NCI-H446 treated with DMSO at 0.1 percent for 48 hours (cell line): ENCODE data around the gene LTF.

ENCODE experiments used
- DNase-seq: peaks from one replicate; lab custom pipeline; 2025; lab: John Stamatoyannopoulos, UW

Gene LTF

GRCh38 chr3:46490338-46491084, 25.8 kb upstream of the LTF start:
- DNase-seq, result no peak

DNA sequence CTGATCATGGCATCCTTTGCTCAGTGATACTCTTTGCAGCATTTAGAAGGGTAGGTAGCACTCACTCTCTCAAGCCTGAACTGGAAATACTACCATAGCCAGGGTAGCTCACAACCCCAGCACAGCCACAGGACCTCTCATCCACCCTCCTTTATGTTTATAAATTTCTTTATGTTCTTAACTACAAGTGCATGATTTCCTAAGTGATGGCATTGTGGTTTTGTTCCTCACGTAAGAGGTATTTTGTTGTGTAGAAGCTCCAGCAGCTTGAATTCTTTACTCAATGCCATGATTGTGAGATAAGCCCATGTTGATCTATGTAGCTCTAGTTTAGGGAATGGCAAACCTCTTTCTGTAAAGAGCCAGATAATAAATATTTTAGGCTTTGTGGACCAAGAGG, 25.2 kb upstream of the LTF start:
- DNase-seq, result no peak

DNA sequence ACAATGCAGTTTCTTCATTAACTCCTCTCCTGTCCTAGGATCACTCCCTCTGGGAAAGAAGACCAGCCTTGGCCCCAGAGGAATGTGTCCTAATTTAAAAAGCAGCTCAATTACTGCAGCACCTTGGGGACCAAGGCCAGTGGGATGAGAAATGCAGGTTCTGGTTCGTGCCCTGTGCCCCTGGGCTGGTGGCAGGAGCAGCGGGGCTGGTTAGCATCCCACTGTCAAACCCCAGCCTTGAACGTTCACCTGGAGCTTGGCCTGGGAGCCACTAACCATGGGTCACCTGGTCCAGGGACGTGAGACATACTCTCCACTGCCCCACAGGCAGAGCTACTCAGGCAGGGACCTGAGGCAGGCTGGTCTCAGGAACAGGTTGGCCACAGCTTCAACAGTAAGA, 24.7 kb upstream of the LTF start:
- no peak for DNase-seq

- no peak for DNase-seq
Measured at GRCh38 chr3:46488735-46489361, 24.1 kb upstream of the LTF start.

DNA sequence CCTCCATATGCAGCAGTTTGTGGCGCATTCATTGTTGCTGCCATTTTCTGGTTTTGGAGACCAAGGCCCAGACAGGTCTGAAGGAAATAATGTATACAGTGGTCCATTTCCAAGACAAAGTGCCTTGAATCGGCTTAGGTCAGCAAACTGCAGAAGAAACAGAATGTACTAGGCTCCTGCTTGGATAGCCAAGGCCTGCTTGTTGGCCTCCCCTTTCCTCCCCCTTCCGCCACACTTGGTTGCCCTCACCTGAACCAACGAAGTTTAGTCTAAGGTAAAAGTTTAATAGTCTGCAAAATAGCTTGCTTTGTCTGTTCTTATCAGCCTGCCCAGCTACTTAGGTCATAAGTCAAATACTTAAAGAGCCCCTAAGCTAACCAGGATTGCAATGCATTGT, 21.1 kb upstream of the LTF start:
- DNase-seq, result no peak

GRCh38 chr3:46484911-46485778, 20.4 kb upstream of the LTF start:
- no peak for DNase-seq

DNA sequence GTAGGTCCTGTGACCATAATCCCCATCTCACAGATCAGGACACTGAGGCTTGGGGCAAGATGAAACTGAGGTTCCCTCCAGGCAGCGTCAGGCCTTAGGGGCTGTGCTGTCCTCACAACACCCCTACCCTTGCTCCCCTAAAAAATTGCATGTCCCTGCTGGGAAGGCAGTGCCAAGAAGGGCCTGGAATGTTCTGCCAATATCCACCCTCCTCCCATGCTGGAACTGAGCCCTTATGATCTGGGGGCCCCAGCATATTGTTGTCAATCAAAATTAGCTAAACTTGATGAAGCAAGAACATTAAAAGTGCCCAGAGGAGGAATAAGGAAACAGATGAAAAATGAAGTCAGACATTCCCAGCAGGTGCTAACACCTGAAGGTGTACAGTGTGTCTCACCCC, 19.7 kb upstream of the LTF start:
- DNase-seq, result no peak

DNA sequence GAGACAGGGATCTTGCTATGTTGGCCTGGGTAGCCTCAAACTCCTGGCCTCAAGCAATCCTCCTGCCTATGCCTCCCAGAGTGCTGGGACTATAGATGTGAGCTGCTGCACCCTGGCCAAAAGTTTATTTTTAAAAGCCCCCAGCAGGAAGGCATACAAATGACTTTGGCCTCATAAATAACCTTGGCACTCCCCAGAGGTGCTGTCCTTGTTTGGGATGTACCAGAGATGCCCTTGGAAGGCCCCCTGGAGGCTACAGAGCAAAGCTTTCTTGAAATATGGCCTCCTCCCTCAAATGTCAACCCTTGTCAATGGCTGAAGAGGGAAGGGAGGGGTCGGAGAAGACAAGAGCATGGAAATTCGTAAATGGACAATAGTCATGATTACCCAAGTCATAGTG, 19.1 kb upstream of the LTF start:
- DNase-seq, result no peak

GRCh38 chr3:46482632-46483350, 18.1 kb upstream of the LTF start:
- DNase-seq, result no peak

DNA sequence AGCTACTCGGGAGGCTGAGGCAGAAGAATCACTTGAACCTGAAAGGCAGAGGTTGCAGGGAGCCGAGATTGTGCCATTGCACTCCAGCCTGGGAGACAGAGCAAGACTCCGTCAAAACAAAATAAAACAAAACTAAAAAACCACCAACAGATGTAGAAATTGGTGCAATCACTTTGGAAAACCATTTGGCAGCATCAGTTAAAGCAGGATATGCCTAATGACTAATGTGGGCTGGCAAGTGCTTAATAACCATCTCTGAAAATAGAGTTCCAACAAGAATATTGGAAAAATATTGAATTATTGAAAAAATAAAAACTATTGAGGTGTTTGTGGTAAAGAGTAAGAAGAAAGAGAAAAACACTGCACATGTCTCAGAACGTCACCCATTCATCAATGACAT, 16.9 kb upstream of the LTF start:
- DNase-seq, result no peak

GRCh38 chr3:46480491-46481195, 15.9 kb upstream of the LTF start:
- DNase-seq, result no peak

GRCh38 chr3:46479696-46480095, 15.0 kb upstream of the LTF start:
- no peak for DNase-seq

DNA sequence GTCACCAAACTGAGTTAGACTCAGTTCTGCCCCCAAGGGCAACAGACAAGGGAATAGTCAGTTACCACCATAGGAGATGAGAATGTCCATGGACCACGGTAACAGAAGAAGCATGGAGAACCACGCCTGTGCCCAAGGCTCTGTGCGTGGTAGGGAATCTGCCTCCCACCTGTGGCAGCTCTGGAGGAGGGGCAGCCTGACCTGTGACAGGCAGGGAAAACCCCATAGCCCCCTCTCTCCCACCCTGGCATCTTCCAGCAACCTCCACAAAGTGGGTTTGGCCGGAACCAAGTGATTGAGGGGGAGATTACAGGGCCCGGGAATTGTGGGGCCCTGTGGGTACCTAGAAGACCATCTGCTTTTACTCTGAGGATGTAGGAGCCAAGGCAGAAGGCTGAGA, 14.3 kb upstream of the LTF start:
- DNase-seq, result no peak

- no peak for DNase-seq
Measured at GRCh38 chr3:46478341-46478740, 13.6 kb upstream of the LTF start.

- DNase-seq, result no peak
Measured at GRCh38 chr3:46477756-46478155, 13.1 kb upstream of the LTF start.

DNA sequence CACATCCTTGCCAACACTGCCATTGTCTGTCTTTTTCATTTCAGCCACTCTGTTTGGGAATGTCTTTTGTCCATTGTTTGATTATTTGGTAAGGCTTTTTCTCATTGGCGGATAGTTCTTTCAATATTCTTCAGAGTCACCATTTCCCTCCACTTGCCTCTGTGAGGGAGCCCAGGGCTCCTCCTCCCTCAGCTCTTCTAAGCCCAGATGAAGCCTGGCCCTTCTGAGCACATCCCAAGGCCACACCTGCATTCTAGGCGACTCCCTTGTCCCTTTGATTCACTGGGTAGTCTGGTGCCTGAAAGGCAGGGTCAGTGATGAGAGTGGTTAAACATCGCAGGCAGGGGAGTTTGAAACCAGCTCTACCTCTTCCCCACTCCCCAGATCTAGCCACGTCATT, 12.4 kb upstream of the LTF start:
- no peak for DNase-seq

GRCh38 chr3:46472736-46473135, 8.0 kb upstream of the LTF start:
- no peak for DNase-seq

DNA sequence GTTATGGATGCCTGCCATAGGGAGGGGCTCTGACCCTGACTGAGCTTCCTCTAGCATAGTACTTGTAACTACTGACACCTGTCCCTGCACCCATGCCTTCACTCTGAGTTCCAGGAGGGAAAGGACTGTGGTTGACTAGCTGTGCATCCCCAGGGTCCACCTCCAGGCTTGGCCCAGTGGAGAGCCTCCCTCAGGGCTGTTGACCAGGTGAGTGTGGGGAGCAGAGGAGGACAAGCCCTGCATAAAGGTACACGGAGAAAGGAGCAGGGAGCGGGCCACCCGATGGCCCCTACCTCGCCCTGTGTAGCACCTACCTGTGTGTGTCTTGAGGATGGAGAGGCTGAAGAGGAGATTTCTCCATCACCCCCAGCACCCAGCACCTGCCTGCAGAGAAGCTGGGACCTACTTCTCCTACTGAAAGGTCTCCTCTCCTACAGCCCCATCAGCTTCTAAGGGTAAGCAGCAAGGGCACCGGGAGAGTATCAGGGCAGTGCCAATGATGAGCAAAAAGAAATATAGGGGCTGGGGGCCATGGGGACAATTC, 6.7 kb upstream of the LTF start:
- DNase-seq, result no peak

- DNase-seq, result no peak
Measured at GRCh38 chr3:46470831-46471230, 6.1 kb upstream of the LTF start.

GRCh38 chr3:46469680-46470357, 5.1 kb upstream of the LTF start:
- no peak for DNase-seq
